ENCODE results near the gene NT5DC4. TPM values are rescaled to one million over a fixed set of nuclear protein-coding genes. Genes with fewer than 3 reads are reported as not detected.

The NT5DC4 gene
- total RNA-seq, 4 donors from 2014 or later, result not detected

- Histone ChIP-seq H3K36me3 (no peaks in the 10 kb centered on the region), H3K27me3 (no peaks in the 10 kb centered on the region), H3K4me3 (peak within 1 kb of the TSS; percentile 65 to 82 (median 71)), H3K9me3 (no peaks in the 10 kb centered on the region), H3K27ac (replicated peaks in 1 of 4) (peak within 1 kb of the TSS; percentile 58 to 75 (median 66)), H3K4me1 (peaks cover 9 to 17% (median 16%) of the 10 kb centered on the region in 4 donors)
- peak; percentile 45 to 84 for TF ChIP-seq POLR2AphosphoS5 (IDR thresholded peaks at IDR 0.05)
- TF ChIP-seq EP300 (IDR thresholded peaks at IDR 0.05), result no peak
- DNase-seq (ENCODE audit: extremely low spot score), result peak; percentile 98
- under 1% methylated on average over 23 of the region's 79 CpGs for WGBS
- intact Hi-C loops (cut with DNase I), result no loop called here
These were observed 43.5 kb downstream of the NT5DC4 start, which contains the start of gene CKAP2L for GRCh38 chr2:112764071-112765044. Gene CKAP2L (minus strand): TSS chr2:112764609. CDS start chr2:112764598, 11 bp downstream.

GRCh38 chr2:112765251-112765650, 44.4 kb downstream of the NT5DC4 start:
- Histone ChIP-seq H3K27me3 (no peaks in the 10 kb centered on the region), H3K4me1 (peaks cover 9 to 17% (median 16%) of the 10 kb centered on the region in 4 donors), H3K27ac (replicated peaks in 1 of 4) (peak overlapping the region; percentile 58 to 75 (median 66)), H3K9me3 (no peaks in the 10 kb centered on the region), H3K4me3 (peak overlapping the region; percentile 65 to 82 (median 71)), H3K36me3 (no peaks in the 10 kb centered on the region)
- intact Hi-C loops (cut with DNase I), result no loop called here
- no peak for DNase-seq (ENCODE audit: extremely low spot score)
- TF ChIP-seq CTCF (IDR thresholded peaks at IDR 0.05) (no peak), POLR2AphosphoS5 (IDR thresholded peaks at IDR 0.05) (no peak), EP300 (IDR thresholded peaks at IDR 0.05) (no peak), POLR2A (IDR thresholded peaks at IDR 0.05; ENCODE audit: low read depth) (no peak)
- 40% methylated on average over 4 of the region's 4 CpGs for WGBS

DNA sequence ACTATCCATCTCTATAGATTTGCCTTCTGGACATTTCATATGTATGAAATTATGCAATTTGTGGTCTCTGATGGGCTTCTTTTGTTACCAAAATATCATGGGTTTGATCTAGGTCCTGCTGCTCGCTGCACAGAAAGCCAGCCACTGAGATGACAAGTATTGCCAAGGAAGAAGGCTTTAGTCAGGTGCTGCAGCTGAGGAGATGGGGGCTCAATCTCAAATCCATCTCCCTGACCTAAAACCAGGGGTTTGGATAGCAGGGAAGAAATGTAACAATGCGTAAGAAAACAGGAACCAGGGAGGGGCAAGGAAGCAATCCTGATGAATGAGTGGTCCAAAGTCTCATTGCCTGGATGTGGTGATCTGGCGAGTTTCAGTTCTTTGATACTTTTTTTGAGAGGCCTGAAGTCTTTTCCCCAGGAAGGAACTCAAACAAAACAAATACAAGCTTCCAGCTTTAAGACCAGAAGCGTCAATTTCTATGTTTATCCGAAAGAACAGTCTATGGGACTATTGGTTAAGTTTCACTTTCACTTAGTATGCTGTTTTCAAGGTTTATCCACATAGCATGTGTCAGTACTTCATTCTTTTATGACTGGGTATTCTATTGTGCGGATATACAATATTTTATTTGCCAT, 47.0 kb downstream of the NT5DC4 start:
- Histone ChIP-seq H3K4me3 (peak overlapping the region in 2 of 4 donors; percentile 1 to 14), H3K27me3 (no peaks in the 10 kb centered on the region), H3K36me3 (no peaks in the 10 kb centered on the region), H3K9me3 (no peaks in the 10 kb centered on the region), H3K4me1 (peaks cover 9 to 17% (median 16%) of the 10 kb centered on the region in 4 donors), H3K27ac (replicated peaks in 1 of 4) (peak overlapping the region in 1 of 4 donors; percentile 49)
- DNase-seq (ENCODE audit: extremely low spot score), result no peak
- 65% methylated on average over 6 of the region's 6 CpGs for WGBS
- intact Hi-C loops (cut with DNase I), result no loop called here
- TF ChIP-seq CTCF (IDR thresholded peaks at IDR 0.05), result no peak
- no peak for TF ChIP-seq POLR2AphosphoS5 (IDR thresholded peaks at IDR 0.05)
- no peak for TF ChIP-seq POLR2A (IDR thresholded peaks at IDR 0.05; ENCODE audit: low read depth)
- TF ChIP-seq EP300 (IDR thresholded peaks at IDR 0.05), result no peak

GRCh38 chr2:112768432-112768831, 47.6 kb downstream of the NT5DC4 start:
- Histone ChIP-seq H3K27ac (replicated peaks in 1 of 4) (no peak overlapping the region), H3K4me1 (peaks cover 9 to 17% (median 16%) of the 10 kb centered on the region in 4 donors), H3K27me3 (no peaks in the 10 kb centered on the region), H3K9me3 (no peaks in the 10 kb centered on the region), H3K36me3 (no peaks in the 10 kb centered on the region), H3K4me3 (peak overlapping the region in 1 of 4 donors; percentile 14)
- no peak for TF ChIP-seq EP300 (IDR thresholded peaks at IDR 0.05)
- TF ChIP-seq POLR2A (IDR thresholded peaks at IDR 0.05; ENCODE audit: low read depth), result no peak
- no peak for TF ChIP-seq CTCF (IDR thresholded peaks at IDR 0.05)
- no peak for TF ChIP-seq POLR2AphosphoS5 (IDR thresholded peaks at IDR 0.05)
- DNase-seq (ENCODE audit: extremely low spot score), result no peak
- WGBS, result 41% methylated on average over 1 of the region's 1 CpG
- intact Hi-C loops (cut with DNase I), result no loop called here

- Histone ChIP-seq H3K4me3 (no peak overlapping the region), H3K27me3 (no peaks in the 10 kb centered on the region), H3K27ac (replicated peaks in 1 of 4) (no peak overlapping the region), H3K9me3 (no peaks in the 10 kb centered on the region), H3K36me3 (no peaks in the 10 kb centered on the region), H3K4me1 (peaks cover 0 to 5% (median 0%) of the 10 kb centered on the region in 4 donors)
- DNase-seq (ENCODE audit: extremely low spot score), result no peak
- TF ChIP-seq EP300 (IDR thresholded peaks at IDR 0.05) (no peak), POLR2A (IDR thresholded peaks at IDR 0.05; ENCODE audit: low read depth) (no peak), CTCF (IDR thresholded peaks at IDR 0.05) (no peak), POLR2AphosphoS5 (IDR thresholded peaks at IDR 0.05) (no peak)
- intact Hi-C loops (cut with DNase I), result no loop called here
- 79% methylated on average over 4 of the region's 4 CpGs for WGBS
These were observed 51.5 kb downstream of the NT5DC4 start for GRCh38 chr2:112772322-112772721.
